GM12872 (cell line): ENCODE results near the gene CTSH.

Experiments used
- TF ChIP-seq, protein P1 (sequence below): IDR thresholded peaks from 3 replicates; pipeline ENCODE4 v1.5.1; 2011; ENCODE audit warnings: low read depth, mild to moderate bottlenecking, low read length, moderate library complexity; ENCODE audit not compliant: insufficient read depth

The CTSH gene

DNA sequence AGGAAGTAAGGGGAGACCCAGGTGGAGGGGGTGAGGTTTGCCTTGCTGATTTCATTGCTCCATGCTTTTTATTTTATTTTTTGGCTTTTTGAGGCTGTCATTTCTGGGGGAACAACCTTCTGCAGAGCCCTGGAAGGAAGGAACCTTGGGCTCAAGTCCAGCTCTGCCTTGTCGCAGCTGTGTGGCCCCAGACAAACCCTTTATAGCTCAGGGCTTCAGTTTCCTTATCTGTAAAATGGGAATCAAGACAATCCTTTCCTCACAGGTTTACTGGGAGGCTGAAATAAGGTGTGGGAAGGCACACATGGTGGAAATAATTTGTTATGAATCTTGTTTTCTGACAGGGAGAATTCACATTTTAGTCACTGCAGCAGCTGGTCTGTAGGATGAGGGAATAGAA, 45.4 kb upstream of the CTSH start:
- TF ChIP-seq, protein P1, sequence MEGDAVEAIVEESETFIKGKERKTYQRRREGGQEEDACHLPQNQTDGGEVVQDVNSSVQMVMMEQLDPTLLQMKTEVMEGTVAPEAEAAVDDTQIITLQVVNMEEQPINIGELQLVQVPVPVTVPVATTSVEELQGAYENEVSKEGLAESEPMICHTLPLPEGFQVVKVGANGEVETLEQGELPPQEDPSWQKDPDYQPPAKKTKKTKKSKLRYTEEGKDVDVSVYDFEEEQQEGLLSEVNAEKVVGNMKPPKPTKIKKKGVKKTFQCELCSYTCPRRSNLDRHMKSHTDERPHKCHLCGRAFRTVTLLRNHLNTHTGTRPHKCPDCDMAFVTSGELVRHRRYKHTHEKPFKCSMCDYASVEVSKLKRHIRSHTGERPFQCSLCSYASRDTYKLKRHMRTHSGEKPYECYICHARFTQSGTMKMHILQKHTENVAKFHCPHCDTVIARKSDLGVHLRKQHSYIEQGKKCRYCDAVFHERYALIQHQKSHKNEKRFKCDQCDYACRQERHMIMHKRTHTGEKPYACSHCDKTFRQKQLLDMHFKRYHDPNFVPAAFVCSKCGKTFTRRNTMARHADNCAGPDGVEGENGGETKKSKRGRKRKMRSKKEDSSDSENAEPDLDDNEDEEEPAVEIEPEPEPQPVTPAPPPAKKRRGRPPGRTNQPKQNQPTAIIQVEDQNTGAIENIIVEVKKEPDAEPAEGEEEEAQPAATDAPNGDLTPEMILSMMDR, result no peak

- TF ChIP-seq, protein P1, result no peak
These were observed 44.9 kb upstream of the CTSH start for GRCh38 chr15:78989701-78990240.

DNA sequence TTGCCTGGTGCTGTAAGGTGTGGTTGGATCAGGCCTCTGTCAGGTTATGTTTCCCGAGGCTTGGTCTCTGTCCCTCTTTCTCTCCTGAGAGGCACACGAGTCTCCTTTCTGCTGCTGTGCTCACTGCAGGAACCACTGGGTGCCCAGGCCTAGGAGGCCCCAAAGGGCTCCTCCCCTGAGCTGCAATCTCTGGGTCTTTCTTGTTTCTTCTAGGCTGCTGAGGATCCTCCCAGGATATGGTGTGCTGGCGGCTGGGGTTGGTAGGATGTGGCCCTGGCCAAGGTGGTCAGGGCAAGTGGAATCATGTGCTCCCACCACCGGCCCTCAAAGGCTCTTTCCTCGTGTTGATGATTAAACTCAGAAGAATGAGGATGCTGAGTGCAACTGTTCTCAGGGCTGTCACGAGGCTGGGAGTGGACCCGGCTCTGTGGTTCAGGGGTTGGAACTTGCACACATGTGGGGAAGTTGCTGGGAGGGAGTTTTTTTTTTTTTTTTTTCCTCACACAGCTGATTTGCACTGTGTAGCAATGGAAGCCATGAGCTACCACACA, 43.6 kb upstream of the CTSH start:
- TF ChIP-seq, protein P1, result no peak

GRCh38 chr15:78987556-78988360, 42.9 kb upstream of the CTSH start:
- TF ChIP-seq, protein P1, result no peak

DNA sequence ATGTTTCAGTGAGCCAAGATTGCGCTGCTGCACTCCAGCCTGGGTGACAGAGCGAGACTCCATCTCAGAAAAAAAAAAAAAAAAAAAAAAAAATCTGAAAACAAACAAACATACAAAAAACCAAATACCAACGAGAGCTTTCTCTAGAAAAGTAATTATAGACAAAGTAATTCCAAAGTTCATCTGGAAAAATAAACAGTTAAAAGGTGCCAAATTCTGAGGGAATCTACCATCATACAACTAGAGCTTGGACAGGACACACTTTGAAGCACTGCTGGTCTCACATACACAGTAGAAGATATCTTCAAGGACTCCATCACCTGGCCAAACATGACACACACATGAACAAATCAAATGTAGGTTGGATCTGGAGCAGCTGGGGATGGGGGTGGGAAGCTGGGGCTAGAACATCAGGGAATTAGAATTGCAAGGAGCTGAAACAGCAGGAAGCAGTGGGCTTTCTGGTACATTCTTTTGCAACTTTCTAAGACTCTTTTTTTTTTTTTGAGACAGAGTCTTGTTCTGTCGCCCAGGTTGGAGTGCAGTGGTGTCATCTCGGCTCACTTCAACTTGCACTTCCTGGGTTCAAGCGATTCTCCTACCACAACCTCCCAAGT, 41.1 kb upstream of the CTSH start:
- TF ChIP-seq, protein P1, result no peak

- TF ChIP-seq, protein P1, result no peak
These were observed 39.2 kb upstream of the CTSH start for GRCh38 chr15:78984041-78984440.

DNA sequence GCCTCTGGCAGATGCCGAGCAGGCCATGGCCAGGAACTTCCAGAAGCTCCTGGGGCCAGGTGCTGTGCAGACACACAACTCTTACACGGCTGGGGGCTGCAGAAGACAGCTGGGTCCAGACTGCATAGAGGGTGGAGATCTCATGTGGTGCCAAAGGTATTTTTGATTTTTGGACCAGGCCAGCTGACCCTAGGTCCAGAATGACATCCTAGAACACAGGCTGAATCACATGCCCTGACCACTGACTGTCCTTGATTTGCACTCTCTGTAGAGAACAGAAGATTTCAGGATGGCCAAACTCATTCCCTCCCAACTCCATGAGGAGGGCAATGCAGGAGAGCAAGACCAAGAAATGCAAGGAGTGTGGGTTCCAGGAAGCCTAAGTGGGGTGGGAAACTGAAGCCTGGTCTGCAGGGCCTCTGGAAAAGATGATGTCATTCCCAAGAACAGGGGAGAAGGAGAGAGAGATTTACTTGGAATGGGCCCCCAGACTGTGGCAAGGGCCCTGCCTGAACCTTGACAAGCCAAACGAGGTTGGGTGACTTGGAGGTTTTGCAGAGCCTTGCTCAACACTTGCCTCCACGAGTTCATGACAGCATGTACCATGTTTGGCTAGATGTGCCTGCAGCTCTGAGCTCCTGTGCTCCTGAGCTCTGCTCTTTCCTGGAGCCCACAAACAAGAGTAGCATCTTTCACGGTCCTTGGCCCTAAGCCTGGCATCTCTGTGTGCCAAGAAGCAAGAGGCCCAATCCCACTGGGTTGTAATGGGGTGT, 38.5 kb upstream of the CTSH start:
- TF ChIP-seq, protein P1, result no peak
